Measurements from ENCODE around the gene HSD17B4.
"Not testable (repeated sequence)": the region's sequence is repeated elsewhere in the genome, so short reads cannot be mapped to it uniquely, and the experiment has no call there.

The HSD17B4 gene

DNA sequence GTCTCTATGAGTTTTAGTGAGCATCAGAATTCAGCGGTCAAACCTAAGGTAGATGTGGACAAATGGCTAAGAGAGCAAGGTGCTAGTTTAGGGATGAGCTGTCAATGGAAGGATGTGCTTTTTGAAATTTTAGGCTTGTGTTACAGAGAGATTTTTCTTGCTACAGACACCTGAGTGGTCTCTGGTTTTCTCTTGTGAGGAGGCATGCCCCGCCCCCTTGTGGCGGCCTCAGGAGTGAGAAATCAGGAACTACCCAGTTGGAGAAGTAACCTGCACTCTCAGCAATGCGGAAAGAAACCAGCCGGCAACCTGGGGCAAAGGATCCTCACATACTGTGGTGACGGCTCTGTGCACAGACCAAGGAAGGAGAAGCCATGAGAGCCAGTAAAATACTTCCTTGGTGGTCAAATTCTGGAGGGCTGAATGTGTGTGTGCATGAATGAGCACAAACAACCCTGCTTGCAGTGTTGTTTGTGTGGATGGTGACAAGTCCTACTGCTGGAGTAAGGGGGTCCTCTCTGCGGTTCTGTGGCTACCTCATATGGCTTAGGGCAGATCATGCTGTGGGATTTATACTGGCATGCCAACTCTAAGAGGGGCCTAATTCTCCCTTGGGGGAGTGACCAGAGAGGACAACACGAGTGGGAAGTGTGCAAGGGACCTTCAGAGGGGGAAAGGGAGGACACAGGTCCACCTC lies 16.7 kb upstream of the HSD17B4 start:
- DNase-seq: no peak

DNA sequence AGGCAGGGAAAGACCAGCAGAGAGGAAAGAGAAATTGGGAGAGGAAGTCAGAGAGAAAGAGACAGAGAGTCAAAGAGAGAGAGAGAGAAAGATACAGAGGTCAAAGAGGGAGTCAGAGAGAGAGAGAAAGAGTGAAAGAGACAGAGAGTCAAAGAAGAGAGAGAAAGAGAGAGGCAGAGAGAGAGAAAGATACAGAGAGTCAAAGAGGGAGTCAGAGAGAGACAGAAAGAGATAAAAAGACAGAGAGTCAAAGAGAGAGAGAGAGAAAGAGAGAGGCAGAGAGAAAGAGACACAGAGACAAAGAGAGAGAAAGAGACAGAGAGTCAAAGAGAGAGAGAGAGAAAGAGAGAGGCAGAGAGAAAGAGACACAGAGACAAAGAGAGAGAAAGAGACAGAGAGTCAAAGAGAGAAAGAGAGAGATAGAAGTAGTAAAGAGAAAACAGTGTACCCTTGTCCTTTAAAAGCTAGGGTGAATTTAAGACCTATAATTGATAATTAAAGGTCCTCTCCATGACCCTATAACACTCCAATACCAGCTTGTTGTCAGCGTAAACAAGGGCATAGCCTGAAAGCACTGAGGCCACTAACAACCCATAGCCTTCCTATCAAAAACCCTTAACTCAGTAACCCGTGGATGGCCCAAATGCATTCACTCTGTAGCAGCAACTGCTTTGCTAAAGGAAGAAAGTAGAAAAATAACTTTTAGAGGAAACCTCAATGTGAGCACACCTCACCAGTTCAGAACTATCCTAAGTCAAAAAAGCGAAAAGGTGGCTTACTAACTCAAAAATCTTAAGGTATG lies 14.3 kb upstream of the HSD17B4 start:
- not testable (repeated sequence) for DNase-seq

- not testable (repeated sequence) for DNase-seq
Observed at GRCh38 chr5:119438587-119438917, 13.7 kb upstream of the HSD17B4 start.

GRCh38 chr5:119439140-119439631 lies 13.1 kb upstream of the HSD17B4 start:
- DNase-seq: no peak

DNA sequence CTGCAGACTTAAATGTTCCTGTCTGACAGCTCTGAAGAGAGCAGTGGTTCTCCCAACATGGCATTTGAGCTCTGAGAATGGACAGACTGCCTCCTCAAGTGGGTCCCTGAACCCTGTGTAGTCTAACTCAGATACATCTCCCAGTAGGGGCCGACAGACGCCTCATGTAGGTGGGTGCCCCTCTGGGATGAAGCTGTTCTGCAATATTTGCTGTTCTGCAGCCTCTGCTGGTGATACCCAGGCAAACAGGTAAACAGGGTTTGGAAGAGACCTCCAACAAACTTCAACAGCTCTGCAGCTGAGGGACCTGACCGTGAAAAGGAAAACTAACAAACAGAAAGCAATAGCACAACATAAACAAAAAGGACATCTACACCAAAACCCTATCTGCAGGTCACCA lies 12.7 kb upstream of the HSD17B4 start:
- not testable (repeated sequence) for DNase-seq

GRCh38 chr5:119444643-119445042 lies 7.7 kb upstream of the HSD17B4 start:
- not testable (repeated sequence) for DNase-seq

DNA sequence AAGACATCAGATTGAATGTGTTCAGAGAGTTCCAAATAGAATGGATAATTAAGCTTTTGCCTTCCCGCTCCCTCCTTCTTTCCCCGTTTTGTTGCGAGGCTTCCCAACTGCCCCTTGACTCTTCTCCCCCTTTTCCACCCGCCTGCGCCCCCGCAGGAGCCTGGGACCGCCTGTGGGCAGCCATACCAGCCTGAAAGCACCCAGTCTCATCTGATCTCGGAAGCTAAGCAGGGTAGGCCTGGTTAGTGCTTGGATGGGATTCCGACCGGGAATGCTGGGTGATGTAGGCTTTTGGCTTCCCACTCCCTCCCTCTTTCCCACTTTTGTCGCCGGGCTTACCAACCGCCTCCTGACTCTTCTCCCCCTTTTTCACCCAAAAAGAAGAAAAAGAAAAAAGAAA lies 6.8 kb upstream of the HSD17B4 start:
- DNase-seq: no peak

DNA sequence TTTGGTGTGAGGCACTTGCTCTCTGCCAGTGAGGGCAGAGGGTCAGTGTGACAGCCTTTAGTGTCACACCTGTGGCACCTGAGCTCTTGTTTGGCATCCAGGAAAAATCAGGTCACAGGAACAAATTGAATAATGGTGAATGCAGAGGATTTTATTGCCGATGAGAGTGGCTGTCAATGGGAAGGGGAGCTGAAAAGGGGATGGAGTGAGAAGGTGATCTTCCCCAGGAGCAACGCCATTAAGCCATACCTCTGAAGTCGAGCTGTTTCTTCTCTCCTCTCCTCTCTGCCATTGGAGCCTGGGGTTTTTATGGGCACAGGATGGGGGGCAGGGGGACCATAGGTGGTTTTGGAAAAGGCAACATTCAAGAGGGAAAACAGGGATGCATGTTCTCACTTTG lies 2.4 kb upstream of the HSD17B4 start:
- DNase-seq: no peak

GRCh38 chr5:119450627-119451026 lies 1.7 kb upstream of the HSD17B4 start:
- not testable (repeated sequence) for DNase-seq

- no peak for DNase-seq
Observed at GRCh38 chr5:119451561-119451960, 736 bp upstream of the HSD17B4 start.

GRCh38 chr5:119452060-119452372 lies 281 bp upstream of the HSD17B4 start:
- no peak for DNase-seq

DNA sequence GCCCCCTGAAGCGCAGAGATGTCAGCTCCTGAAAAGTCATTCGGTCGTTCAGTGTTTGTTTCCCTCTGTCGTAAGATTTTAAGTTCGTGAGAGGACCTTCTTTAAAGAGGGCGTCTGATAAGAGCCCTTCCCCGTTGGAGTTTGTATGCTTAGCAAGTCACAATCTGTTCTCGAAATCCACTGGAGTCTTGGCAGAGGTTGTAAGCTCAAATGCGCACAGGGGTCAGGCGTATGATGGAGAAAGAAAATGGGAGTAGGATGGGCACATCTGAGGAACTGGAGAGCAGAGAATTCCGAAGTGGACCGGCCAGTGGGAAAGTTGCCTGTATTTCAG lies 710 bp downstream of the HSD17B4 start:
- no peak for DNase-seq

DNA sequence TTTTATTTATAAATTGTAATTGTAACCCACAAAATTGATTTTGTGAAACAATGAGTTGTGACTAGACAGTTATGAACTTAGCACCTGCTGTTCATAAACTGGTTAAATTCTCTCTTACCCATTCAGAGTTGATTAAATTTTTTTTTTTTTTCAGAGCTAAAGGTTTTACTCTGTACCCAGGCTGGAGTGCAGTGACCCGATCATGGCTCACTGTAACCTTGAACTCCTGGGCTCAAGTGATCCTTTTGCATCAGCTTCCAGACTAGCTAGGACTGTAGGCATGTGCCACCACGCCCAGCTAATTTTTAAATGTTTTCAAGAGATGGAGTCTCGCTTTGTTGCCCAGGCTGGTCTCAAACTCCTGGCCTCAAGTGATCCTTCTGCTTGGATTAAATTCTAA lies 1.9 kb downstream of the HSD17B4 start:
- no peak for DNase-seq

DNA sequence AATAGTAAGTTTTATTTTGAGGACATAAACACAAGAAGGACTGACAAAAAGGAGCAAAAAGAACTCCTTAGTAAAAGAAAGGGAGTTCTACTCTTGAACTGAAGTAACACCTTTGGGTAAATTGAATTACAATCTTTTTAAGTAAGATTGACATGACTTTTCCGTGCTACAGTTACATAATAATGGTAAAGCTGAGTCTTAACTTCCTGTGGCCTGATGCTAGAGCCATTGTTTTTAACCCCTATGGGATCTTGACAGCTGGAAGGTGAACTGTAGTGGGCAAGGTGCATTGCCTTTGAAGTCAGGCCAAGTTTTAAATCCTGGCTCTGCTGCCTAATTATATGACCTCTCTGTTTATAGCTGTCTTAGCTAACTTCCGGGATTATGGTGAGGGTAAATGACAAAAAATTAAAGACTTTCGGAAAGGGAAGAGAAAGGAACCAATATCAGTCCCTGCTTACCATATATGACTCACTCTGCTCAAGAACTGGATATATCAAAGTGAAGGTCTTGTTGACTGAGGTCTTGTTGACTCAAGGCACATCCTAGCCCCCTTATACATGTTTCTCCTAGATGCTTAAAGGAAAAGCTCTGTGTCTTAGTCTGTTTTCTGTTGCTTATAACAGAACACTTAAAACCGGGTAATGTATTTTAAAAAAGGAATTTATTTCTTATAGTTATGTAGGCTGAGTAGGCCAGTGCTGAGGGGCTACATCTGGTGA lies 6.8 kb downstream of the HSD17B4 start:
- DNase-seq: no peak

GRCh38 chr5:119465640-119466039 lies 13.3 kb downstream of the HSD17B4 start:
- DNase-seq: no peak

DNA sequence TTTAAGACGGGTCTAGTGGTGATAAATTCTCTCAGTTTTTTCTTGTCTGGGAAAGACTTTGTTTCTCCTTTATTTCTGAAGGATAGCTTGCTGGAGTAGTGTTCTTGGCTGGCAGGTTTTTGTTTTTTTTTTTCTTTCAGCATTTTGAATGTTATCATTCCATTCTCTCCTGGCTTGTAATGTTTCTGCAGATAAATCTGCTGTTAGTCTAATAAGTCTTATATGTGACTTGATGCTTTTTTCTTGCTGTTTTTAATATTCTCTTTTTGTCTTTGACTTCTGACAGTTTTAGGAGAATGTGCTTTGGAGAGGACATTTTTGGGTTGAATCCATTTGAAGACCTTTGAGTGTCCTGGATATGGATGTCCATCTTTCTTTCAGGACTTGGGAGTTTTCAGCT lies 16.0 kb downstream of the HSD17B4 start:
- no peak for DNase-seq

GRCh38 chr5:119470105-119470763 lies 17.9 kb downstream of the HSD17B4 start:
- DNase-seq: no peak

- DNase-seq: no peak
Observed at GRCh38 chr5:119470851-119471451, 18.7 kb downstream of the HSD17B4 start.

GRCh38 chr5:119473241-119473640 lies 20.9 kb downstream of the HSD17B4 start:
- no peak for DNase-seq

DNA sequence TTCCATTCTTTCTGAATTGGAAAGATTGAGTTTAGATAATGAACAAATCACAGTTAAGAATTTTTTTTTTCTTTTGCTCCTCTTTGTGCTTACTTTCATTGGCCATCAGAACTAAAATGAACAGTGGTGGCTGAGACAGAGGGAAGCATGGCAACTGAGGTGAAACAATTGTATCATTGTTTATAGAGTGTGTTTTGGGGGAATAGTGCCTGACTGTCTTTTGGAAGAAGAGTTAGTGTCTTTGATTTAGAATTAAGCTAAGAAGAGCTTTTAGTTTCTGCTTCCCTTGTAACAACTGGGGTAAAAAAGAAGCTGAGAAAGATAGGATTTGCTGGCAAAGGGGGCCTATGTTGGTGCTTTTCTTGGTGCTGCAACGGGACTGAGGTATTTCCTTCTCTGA lies 24.0 kb downstream of the HSD17B4 start:
- no peak for DNase-seq

DNA sequence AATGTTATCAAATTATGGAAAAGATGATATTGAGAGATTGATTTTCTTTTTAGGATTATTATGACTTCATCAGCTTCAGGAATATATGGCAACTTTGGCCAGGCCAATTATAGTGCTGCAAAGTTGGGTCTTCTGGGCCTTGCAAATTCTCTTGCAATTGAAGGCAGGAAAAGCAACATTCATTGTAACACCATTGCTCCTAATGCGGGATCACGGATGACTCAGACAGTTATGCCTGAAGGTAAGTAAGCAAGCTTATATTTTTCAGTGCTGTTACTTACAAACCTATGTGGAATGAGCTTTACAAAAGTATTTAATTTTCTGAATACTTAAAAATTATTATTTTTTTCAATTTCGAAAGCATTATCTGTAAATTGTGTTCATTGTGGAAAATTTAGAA lies 26.5 kb downstream of the HSD17B4 start:
- no peak for DNase-seq

DNA sequence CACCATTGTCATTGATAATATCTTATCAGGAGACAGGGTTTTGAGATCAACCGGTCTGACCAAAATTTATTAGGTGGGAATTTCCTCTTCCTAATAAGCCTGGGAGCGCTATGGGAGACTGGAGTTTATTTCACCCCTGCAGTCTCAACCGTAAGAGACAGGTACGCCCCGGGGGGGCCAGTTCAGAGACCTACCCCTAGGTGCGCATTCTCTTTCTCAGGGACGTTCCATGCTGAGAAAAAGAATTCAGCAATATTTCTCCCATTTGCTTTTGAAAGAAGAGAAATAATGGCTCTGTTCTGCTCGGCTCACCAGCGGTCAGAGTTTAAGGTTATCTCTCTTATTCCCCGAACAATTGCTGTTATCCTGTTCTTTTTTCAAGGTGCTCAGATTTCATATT lies 28.3 kb downstream of the HSD17B4 start:
- DNase-seq: not testable (repeated sequence)

DNA sequence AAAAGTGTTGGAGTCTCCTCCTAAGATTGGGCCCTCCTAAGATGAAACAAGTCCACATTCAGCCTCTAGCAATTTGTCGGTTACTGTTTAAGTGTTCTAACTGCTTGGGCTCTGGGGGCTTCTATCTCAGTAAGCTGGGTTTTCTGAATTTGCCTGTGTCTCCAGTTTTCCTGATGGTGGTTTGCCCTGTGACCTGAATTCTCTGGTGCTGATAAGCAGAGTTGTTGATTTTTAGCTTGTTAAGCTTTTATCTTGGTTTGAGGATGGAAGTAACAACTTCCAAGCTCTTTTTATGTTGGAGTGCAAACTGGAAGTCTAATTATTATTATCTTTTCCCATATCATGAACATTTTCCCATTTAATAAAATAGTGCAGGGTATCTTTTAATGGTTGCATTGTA lies 30.9 kb downstream of the HSD17B4 start:
- DNase-seq: no peak

Data from GOT3 (cell line).